Measurements from ENCODE around the gene CWC25. TPM values are rescaled to one million over a fixed set of nuclear protein-coding genes. Genes with fewer than 3 reads are reported as not detected.
A peak's percentile ranks its signal among the peaks of the same experiment; 100 is the strongest.

Gene CWC25
- total and polyA plus RNA-seq, 2 of the 13 experiments (the other 11 are each of a cell fraction or from before 2014, with no cell fraction given) = 15.6 to 22.7 TPM

- TF ChIP-seq ZNF556 (CRISPR knock-in tag; IDR thresholded peaks at IDR 0.05; ENCODE audit: borderline replicate concordance) (peak; percentile 79; the same call in 1 of the 2 replicates), ZNF577 (CRISPR knock-in tag; IDR thresholded peaks at IDR 0.05; ENCODE audit: borderline replicate concordance, low read depth) (no peak), SP4 (CRISPR knock-in tag; IDR thresholded peaks at IDR 0.05) (peak; percentile 94), MEF2D (CRISPR knock-in tag; IDR thresholded peaks at IDR 0.05) (peak; percentile 69; the same call in 1 of the 2 replicates), ZNF687 (CRISPR knock-in tag; IDR thresholded peaks at IDR 0.05) (peak; percentile 91), NCOR1 (IDR thresholded peaks at IDR 0.05; ENCODE audit: borderline replicate concordance, low read length) (peak; percentile 77; the same call in 1 of the 2 replicates), KLF16 (CRISPR knock-in tag; IDR thresholded peaks at IDR 0.05) (peak in 1 of 2 experiments; percentile 96; a peak in 2 of 4 replicates), ZNF33A (CRISPR knock-in tag; IDR thresholded peaks at IDR 0.05; ENCODE audit: borderline replicate concordance) (no peak), PATZ1 (CRISPR knock-in tag; IDR thresholded peaks at IDR 0.05) (peak; percentile 73), NR2F6 (IDR thresholded peaks at IDR 0.05) (0 out of 2 replicates have a peak, but pooled peaks have one; percentile 20), NR2F6 (CRISPR knock-in tag; IDR thresholded peaks at IDR 0.05) (peak; percentile 56; the same call in 1 of the 2 replicates), ZNF552 (CRISPR knock-in tag; IDR thresholded peaks at IDR 0.05; ENCODE audit: borderline replicate concordance) (no peak), AFF4 (CRISPR knock-in tag; IDR thresholded peaks at IDR 0.05) (no peak), ZIK1 (CRISPR knock-in tag; IDR thresholded peaks at IDR 0.05; ENCODE audit: borderline replicate concordance, low read depth) (no peak; the same call in 1 of the 2 replicates), ZNF547 (CRISPR knock-in tag; IDR thresholded peaks at IDR 0.05) (0 out of 2 replicates have a peak, but pooled peaks have one; percentile 72), IRF1 (CRISPR knock-in tag; IDR thresholded peaks at IDR 0.05; ENCODE audit: low read depth) (peak; percentile 43; the same call in 1 of the 2 replicates), ZSCAN9 (CRISPR knock-in tag; IDR thresholded peaks at IDR 0.05; ENCODE audit: borderline replicate concordance) (peak; percentile 82; the same call in 1 of the 2 replicates)
Measured at GRCh38 chr17:38752308-38753070, 72.6 kb downstream of the CWC25 start, which contains the start of gene PSMB3 (continued).

Measured in HepG2 (cell line).